Measurements from ENCODE around the gene EFCAB6. TPM values are rescaled to one million over a fixed set of nuclear protein-coding genes. Genes with fewer than 3 reads are reported as not detected.

Gene EFCAB6
- total and polyA plus RNA-seq, 9 of the 15 experiments (the other 6 are each of a cell fraction or from before 2014, with no cell fraction given): 0.06 TPM; not detected in 8

- Histone ChIP-seq H3K9me1 (ENCODE audit: control insufficient read depth, insufficient read depth, low read length) (no peaks in the 10 kb centered on the region), H3K4me1 (replicated peaks in 1 of 2; ENCODE audit: control insufficient read depth in 2 of 2, insufficient read depth in 2 of 2, low read length in 2 of 2) (no peaks in the 10 kb centered on the region), H3K9me3 (replicated peaks; ENCODE audit: control insufficient read depth, insufficient read depth, low read depth, low read length) (no peaks in the 10 kb centered on the region), H2AFZ (ENCODE audit: low read depth, low read length) (no peak overlapping the region), H4K20me1 (replicated peaks; ENCODE audit: control insufficient read depth, insufficient read depth, low read length) (no peaks in the 10 kb centered on the region), H3K79me2 (ENCODE audit: control insufficient read depth, insufficient read depth, low read length) (no peaks in the 10 kb centered on the region), H3K27ac (ENCODE audit: extremely low read depth, low read depth, low read length) (no peak overlapping the region), H3K9ac (ENCODE audit: insufficient read depth in 1 of 2, low read depth in 2 of 2, low read length in 2 of 2) (no peak overlapping the region), H3K4me3 (no peak overlapping the region), H3K4me2 (ENCODE audit: insufficient read depth, low read length) (no peak overlapping the region), H3K27me3 (ENCODE audit: control insufficient read depth in 2 of 2, insufficient read depth in 2 of 2, low read length in 2 of 2) (no peaks in the 10 kb centered on the region), H3K36me3 (ENCODE audit: control insufficient read depth, insufficient read depth, low read length) (no peaks in the 10 kb centered on the region)
- in situ Hi-C loops (cut with MboI): no loop called here
- ChIA-PET POLR2A (no interaction called here), CTCF (ENCODE audit: low intra/inter-chr PET ratio) (no interaction called here)
- intact Hi-C loops (cut with micrococcal nuclease): no loop called here
- DNase-seq (ENCODE audit: extremely low read depth in 1 of 4, low spot score in 3 of 4) (no peak), ATAC-seq (no peak), FAIRE-seq (no peak)
- no TSS peak for BruUV-seq (replicated peaks)
- no peak for TF ChIP-seq POLR2A (conservative IDR thresholded peaks at IDR 0.05)
- WGBS (ENCODE audit: insufficient coverage, low coverage, missing lambda C conversion rate): 0% methylated on average over 2 of the region's 2 CpGs
Observed at GRCh38 chr22:43704051-43704450, 108.1 kb downstream of the EFCAB6 start.

GRCh38 chr22:43698403-43698802 lies 113.7 kb downstream of the EFCAB6 start:
- BruUV-seq (replicated peaks): no TSS peak
- Histone ChIP-seq H3K27me3 (ENCODE audit: control insufficient read depth in 2 of 2, insufficient read depth in 2 of 2, low read length in 2 of 2) (no peaks in the 10 kb centered on the region), H3K79me2 (ENCODE audit: control insufficient read depth, insufficient read depth, low read length) (no peaks in the 10 kb centered on the region), H3K27ac (ENCODE audit: extremely low read depth, low read depth, low read length) (no peak overlapping the region), H3K4me2 (ENCODE audit: insufficient read depth, low read length) (no peak overlapping the region), H3K9me3 (replicated peaks; ENCODE audit: control insufficient read depth, insufficient read depth, low read depth, low read length) (no peaks in the 10 kb centered on the region), H3K4me1 (replicated peaks in 1 of 2; ENCODE audit: control insufficient read depth in 2 of 2, insufficient read depth in 2 of 2, low read length in 2 of 2) (no peaks in the 10 kb centered on the region), H2AFZ (ENCODE audit: low read depth, low read length) (no peak overlapping the region), H4K20me1 (replicated peaks; ENCODE audit: control insufficient read depth, insufficient read depth, low read length) (no peaks in the 10 kb centered on the region), H3K36me3 (ENCODE audit: control insufficient read depth, insufficient read depth, low read length) (no peaks in the 10 kb centered on the region), H3K9ac (ENCODE audit: insufficient read depth in 1 of 2, low read depth in 2 of 2, low read length in 2 of 2) (no peak overlapping the region), H3K9me1 (ENCODE audit: control insufficient read depth, insufficient read depth, low read length) (no peaks in the 10 kb centered on the region), H3K4me3 (no peak overlapping the region)
- CTCF ChIA-PET (ENCODE audit: low intra/inter-chr PET ratio): no interaction called here
- 0% methylated on average over 1 of the region's 1 CpG for WGBS (ENCODE audit: insufficient coverage, low coverage, missing lambda C conversion rate)
- no peak for ATAC-seq
- POLR2A ChIA-PET: interaction anchor here (0.8 kb wide), 1 partner anchor 9 kb away, joined by 3 read pairs; no protein-coding TSS in a partner anchor
- no peak for FAIRE-seq
- in situ Hi-C loops (cut with MboI): no loop called here
- no peak for DNase-seq (ENCODE audit: extremely low read depth in 1 of 4, low spot score in 3 of 4)
- intact Hi-C loops (cut with micrococcal nuclease): no loop called here
- TF ChIP-seq ZNF253 (CRISPR knock-in tag; conservative IDR thresholded peaks at IDR 0.05): no peak
- no peak for TF ChIP-seq KLF16 (IDR thresholded peaks at IDR 0.05)
- no peak for TF ChIP-seq ZNF134 (CRISPR knock-in tag; conservative IDR thresholded peaks at IDR 0.05)
- TF ChIP-seq CHAMP1 (IDR thresholded peaks at IDR 0.05): no peak
- TF ChIP-seq MEF2D (tag; conservative IDR thresholded peaks at IDR 0.05; ENCODE audit: low read depth): no peak
- TF ChIP-seq MECOM (CRISPR knock-in tag; IDR thresholded peaks at IDR 0.05): no peak
- TF ChIP-seq PYGO2 (tag; IDR thresholded peaks at IDR 0.05): no peak
- no peak for TF ChIP-seq TEAD1 (CRISPR knock-in tag; IDR thresholded peaks at IDR 0.05)
- no peak for TF ChIP-seq SFPQ (IDR thresholded peaks at IDR 0.05; ENCODE audit: low read depth, low read length)
- TF ChIP-seq ETV1 (tag; conservative IDR thresholded peaks at IDR 0.05; ENCODE audit: low read depth): no peak
- TF ChIP-seq HES1 (IDR thresholded peaks at IDR 0.05; ENCODE audit: low read depth): no peak
- no peak for TF ChIP-seq SLC30A9 (CRISPR knock-in tag; IDR thresholded peaks at IDR 0.05)

Data from K562 (cell line).